Transverse colon (tissue), 4 donors: ENCODE data around the gene KRT83. TPM values are rescaled to one million over a fixed set of nuclear protein-coding genes. Genes with fewer than 3 reads are reported as not detected.

Source experiments
- DNase-seq: peaks from one replicate; pipeline ENCODE4 v3.0.0-alpha.2; 2019
- H3K27ac ChIP-seq, 4 donors: fragments of 200-600 bp; sonication (generic); 2 replicates each; pipeline ENCODE4 v1.5.1; 2016 to 2018; ENCODE audit warnings: inconsistent platforms in 4 of 4
- H3K27me3 ChIP-seq: fragments of 200-600 bp; sonication (generic); 2 replicates; pipeline ENCODE4 v1.5.1; 2017; ENCODE audit warnings: inconsistent platforms
- H3K36me3 ChIP-seq, 4 donors: fragments of 200-600 bp; sonication (generic); 2 replicates each; pipeline ENCODE4 v1.5.1; 2017 to 2019; ENCODE audit warnings: inconsistent platforms in 4 of 4
- H3K4me1 ChIP-seq, 4 donors: fragments of 200-600 bp; sonication (generic); 2 replicates each; pipeline ENCODE4 v1.5.1; 2017 to 2020; ENCODE audit warnings: inconsistent platforms in 4 of 4
- H3K4me3 ChIP-seq, 4 donors: fragments of 200-600 bp; sonication (generic); 1 replicate in 1 of 4; 2 replicates in 3 of 4; pipeline versions ENCODE4 v1.5.1 to v1.6.1; 2017 to 2019; ENCODE audit warnings: inconsistent platforms in 4 of 4
- H3K9me3 ChIP-seq, 2 donors: fragments of 200-600 bp; sonication (generic); 2 replicates each; pipeline ENCODE4 v1.5.1; 2017 to 2019; ENCODE audit warnings: inconsistent platforms in 2 of 2
- EP300 ChIP-seq: sonication (generic); formaldehyde crosslinking; IDR thresholded peaks from one replicate; pipeline ENCODE4 v1.6.1; 2017; ENCODE audit warnings: antibody characterized with exemption, low read depth
- POLR2A ChIP-seq: fragments of 450-650 bp; IDR thresholded peaks from one replicate; pipeline ENCODE4 v1.6.1; 2016; ENCODE audit warnings: antibody characterized with exemption, mild to moderate bottlenecking, moderate library complexity
- POLR2AphosphoS5 ChIP-seq, 3 donors: sonication (generic); formaldehyde crosslinking; IDR thresholded peaks; one replicate each; pipeline ENCODE4 v1.6.1; 2016; ENCODE audit warnings: antibody characterized with exemption in 3 of 3
- WGBS, 2 donors: methylation state at CpG; one replicate each; pipeline ENCODE4 v1.1.5; 2018; ENCODE audit warnings: low coverage in 1 of 2; 5-methylcytosine and 5-hydroxymethylcytosine counted together
- in situ Hi-C, 4 donors: fragments of 200-750 bp; cut with MboI; loops; one replicate each; pipeline versions ENCODE4 v1.15.0 to v1.15.1; 2017; ENCODE audit warnings: low sequenced_read_pairs in 3 of 4, low pct_ligation_motif_present in 1 of 4, low pct_unique_long_range_greater_than_20kb in 1 of 4
- intact Hi-C: fragments of 100-400 bp; cut with DNase I; formaldehyde crosslinking; loops from one replicate; pipeline ENCODE4 v1.15.1; 2023; ENCODE audit warnings: low total_unique reads
- total RNA-seq, 4 donors: library from RNA; depleted of rRNA; stranded (reverse); fragments of >200 nt; gene quantifications; one replicate each; pipeline ENCODE4 v1.1.0, GENCODE V29; 2016
- TF ChIP-seq, protein P1 (sequence below), 5 experiments: fragments of 200-600 bp in 3 of 5; fragments of 450-650 bp in 2 of 5; sonication (generic) in 3 of 5; IDR thresholded peaks; 1 replicate in 2 of 5; 2 replicates in 3 of 5; pipeline ENCODE4 v1.5.1; 2016 to 2017; ENCODE audit warnings: antibody characterized with exemption in 5 of 5, inconsistent platforms in 3 of 5, mild to moderate bottlenecking in 2 of 5, moderate library complexity in 1 of 5

KRT83 gene
- total RNA-seq, 4 donors from 2014 or later, result not detected

DNA sequence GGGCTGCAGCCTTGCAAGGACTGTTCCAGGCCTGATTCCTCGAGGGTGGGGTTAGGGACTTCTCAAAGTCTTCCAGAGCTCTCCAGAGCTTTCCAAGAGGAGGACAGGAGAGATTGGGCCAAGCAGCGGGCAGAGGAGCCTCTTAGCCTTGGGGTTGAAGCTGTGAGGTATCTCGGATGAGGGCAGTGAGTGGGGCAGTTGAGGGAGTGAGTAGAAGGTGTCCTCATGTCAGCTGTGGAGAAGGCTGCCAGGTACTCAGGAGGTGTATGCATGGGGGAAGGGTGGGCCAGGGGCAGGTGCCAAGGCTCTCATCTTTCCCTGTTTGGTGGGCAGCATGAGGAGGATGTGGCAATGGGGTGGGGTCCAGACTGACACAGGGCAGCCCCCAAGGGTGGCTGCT lies 7.7 kb downstream of the KRT83 start:
- H3K4me3 ChIP-seq, result no peak overlapping the region
- no peak overlapping the region for H3K27ac ChIP-seq
- 62% methylated on average over 3 of the region's 3 CpGs; no CpG with 5 or more reads in 1 of the 2 donors for WGBS, 2 donors
- no peaks in the 10 kb centered on the region for H3K36me3 ChIP-seq
- H3K4me1 ChIP-seq, result peaks cover 0 to 6% (median 4%) of the 10 kb centered on the region in 4 donors
- peaks cover 36% of the 10 kb centered on the region for H3K27me3 ChIP-seq
- TF ChIP-seq POLR2A (no peak), POLR2AphosphoS5 (IDR thresholded peaks at IDR 0.05) (no peak)
- TF ChIP-seq, protein P1, sequence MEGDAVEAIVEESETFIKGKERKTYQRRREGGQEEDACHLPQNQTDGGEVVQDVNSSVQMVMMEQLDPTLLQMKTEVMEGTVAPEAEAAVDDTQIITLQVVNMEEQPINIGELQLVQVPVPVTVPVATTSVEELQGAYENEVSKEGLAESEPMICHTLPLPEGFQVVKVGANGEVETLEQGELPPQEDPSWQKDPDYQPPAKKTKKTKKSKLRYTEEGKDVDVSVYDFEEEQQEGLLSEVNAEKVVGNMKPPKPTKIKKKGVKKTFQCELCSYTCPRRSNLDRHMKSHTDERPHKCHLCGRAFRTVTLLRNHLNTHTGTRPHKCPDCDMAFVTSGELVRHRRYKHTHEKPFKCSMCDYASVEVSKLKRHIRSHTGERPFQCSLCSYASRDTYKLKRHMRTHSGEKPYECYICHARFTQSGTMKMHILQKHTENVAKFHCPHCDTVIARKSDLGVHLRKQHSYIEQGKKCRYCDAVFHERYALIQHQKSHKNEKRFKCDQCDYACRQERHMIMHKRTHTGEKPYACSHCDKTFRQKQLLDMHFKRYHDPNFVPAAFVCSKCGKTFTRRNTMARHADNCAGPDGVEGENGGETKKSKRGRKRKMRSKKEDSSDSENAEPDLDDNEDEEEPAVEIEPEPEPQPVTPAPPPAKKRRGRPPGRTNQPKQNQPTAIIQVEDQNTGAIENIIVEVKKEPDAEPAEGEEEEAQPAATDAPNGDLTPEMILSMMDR (IDR thresholded peaks at IDR 0.05), result no peak
- no peaks in the 10 kb centered on the region for H3K9me3 ChIP-seq
- DNase-seq, result no peak
- in situ Hi-C loops (no loop called here), intact Hi-C loops (no loop called here)

DNA sequence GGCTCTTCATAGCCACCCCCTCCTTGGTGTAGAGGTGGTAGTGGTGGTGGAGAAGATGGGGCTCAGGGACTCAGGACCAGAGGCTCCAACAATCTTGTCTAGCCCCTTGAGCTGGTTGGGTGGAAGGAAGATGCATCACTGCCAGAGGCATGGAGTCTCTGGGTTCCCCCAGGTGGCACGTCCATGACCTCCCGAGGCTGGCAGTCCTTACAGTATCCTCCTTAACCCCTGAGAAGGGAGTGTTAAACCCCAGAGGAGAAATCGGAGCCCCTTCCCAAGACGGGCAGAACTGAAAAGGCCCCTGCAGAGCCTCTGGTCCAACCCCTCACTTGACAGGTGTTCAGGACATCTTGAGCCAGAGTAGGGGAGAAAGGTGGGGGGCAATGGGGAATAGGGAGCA lies 9.1 kb downstream of the KRT83 start:
- 72% methylated on average over 4 of the region's 4 CpGs; no CpG with 5 or more reads in 1 of the 2 donors for WGBS, 2 donors
- in situ Hi-C loops, result no loop called here
- no peak for DNase-seq
- intact Hi-C loops, result no loop called here
- TF ChIP-seq POLR2AphosphoS5 (IDR thresholded peaks at IDR 0.05) (no peak), POLR2A (no peak), EP300 (no peak)
- TF ChIP-seq, protein P1 (IDR thresholded peaks at IDR 0.05), result no peak
- Histone ChIP-seq H3K9me3 (no peaks in the 10 kb centered on the region), H3K27ac (no peak overlapping the region), H3K4me1 (peaks cover 0 to 12% (median 10%) of the 10 kb centered on the region in 4 donors), H3K36me3 (no peaks in the 10 kb centered on the region), H3K4me3 (no peak overlapping the region), H3K27me3 (peaks cover 50% of the 10 kb centered on the region)

DNA sequence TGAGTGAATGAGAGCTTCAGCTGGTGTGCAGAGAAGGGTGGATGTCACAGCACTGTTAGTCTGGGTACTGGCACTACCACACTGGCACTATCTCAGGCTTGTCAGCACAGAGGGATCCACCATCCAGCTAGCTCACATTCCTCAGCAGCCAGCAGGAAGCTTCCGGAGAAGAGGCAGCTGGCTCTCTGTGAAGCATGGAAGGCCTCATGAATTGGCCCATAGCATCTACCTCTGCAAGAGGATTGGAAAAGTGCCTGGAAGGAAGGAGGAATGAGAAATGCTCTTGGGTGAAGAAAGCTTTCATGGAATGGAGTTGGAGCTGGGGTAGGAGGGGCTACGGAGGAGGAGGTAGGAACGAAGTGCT lies 9.9 kb downstream of the KRT83 start:
- in situ Hi-C loops (no loop called here), intact Hi-C loops (no loop called here)
- WGBS, 2 donors, result 82 to 84% methylated on average over 2 to 3 of the region's 3 CpGs
- TF ChIP-seq EP300, result no peak
- TF ChIP-seq, protein P1 (IDR thresholded peaks at IDR 0.05), result no peak
- no peak for TF ChIP-seq POLR2AphosphoS5 (IDR thresholded peaks at IDR 0.05)
- no peak for TF ChIP-seq POLR2A
- DNase-seq, result no peak
- peaks cover 0 to 12% (median 10%) of the 10 kb centered on the region in 4 donors for H3K4me1 ChIP-seq
- no peak overlapping the region for H3K27ac ChIP-seq
- H3K9me3 ChIP-seq, result no peaks in the 10 kb centered on the region
- H3K36me3 ChIP-seq, result no peaks in the 10 kb centered on the region
- H3K4me3 ChIP-seq, result no peak overlapping the region
- H3K27me3 ChIP-seq, result peaks cover 56% of the 10 kb centered on the region

DNA sequence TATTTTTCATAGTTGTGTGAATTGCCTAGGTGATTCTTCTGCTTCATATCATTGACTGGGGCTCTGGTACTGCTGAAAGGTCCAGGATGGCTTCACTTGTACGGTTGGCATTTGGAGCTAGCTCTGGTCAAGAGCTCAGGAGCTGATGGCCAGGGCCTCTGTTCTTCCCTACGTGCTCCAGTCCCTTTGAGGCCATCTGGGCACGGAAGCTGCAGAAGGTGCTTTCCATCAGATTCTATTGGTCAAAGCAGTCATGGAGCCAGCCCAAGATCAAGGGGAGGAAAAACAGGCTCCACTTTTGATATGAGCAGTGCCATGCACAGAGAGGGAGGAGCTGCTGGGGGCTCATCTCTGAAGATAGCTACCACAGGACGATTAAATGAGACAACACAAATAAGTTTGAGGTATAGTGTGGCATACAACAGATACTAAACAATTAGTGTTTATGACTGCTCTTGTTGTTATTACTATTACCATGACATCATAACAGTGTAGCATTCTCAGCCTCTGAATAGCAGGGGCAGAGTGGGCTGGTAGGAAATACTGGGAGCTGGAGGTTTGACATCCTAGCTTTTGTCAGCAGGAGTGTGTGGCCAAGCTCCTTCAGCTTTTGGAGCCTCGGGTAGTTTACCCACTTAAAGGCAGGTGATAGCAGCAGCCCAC lies 10.4 kb downstream of the KRT83 start:
- no peak for DNase-seq
- H3K4me1 ChIP-seq, result peaks cover 0 to 12% (median 10%) of the 10 kb centered on the region in 4 donors
- H3K9me3 ChIP-seq, result no peaks in the 10 kb centered on the region
- TF ChIP-seq EP300 (no peak), POLR2AphosphoS5 (IDR thresholded peaks at IDR 0.05) (no peak)
- TF ChIP-seq, protein P1 (IDR thresholded peaks at IDR 0.05), result no peak
- in situ Hi-C loops, result no loop called here
- H3K4me3 ChIP-seq, result no peak overlapping the region
- peaks cover 56% of the 10 kb centered on the region for H3K27me3 ChIP-seq
- 40 to 77% methylated on average over 1 to 5 of the region's 5 CpGs for WGBS, 2 donors
- intact Hi-C loops, result no loop called here
- no peaks in the 10 kb centered on the region for H3K36me3 ChIP-seq
- no peak overlapping the region for H3K27ac ChIP-seq
